GM19452 (cell line): ENCODE results near the gene EPN2.

Experiments
- ATAC-seq: cut with Tn5 transposase; IDR thresholded peaks from one replicate; pipeline ENCODE4 v1.9.1; 2021; ENCODE audit not compliant: unreplicated experiment

The EPN2 gene

GRCh38 chr17:19238167-19238505, 970 bp downstream of the EPN2 start:
- ATAC-seq, result no peak

DNA sequence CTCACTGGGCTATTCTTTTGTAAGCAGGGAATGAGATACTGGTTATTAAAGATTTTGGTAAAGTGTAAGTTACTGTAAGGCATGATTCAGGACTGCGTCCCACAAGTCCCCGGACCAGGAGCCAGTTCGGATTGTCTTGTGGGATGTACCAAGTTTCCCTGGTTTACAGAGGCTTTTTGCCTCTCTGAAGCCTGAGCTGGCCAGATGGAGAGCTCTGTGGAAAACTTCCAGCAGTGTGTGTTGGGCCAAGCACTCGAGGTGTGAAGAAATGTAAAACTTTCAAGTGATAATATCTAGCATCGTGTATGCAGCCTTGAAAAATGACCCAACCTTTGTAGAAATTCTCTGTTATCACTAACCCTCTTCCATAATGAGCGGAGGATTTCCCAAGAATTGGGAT, 2.4 kb downstream of the EPN2 start:
- ATAC-seq, result no peak

DNA sequence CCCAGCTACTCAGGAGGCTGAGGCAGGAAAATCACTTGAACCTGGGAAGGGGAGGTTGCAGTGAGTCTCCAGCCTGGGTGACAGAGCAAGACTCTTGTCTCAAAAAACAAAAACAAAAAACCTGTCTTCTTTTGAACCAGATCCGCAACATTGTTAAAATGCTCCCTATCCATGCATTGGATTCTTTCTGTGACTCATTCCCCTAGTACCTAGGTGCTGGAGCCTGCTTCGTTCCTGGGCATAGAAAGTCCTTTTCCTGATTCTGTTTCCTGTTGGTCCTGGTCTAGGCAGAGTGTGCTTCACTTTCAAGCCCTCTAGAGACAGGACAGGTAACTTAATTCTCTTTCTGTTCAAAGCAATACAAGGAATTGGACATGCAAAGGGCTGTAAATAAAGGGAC, 5.2 kb downstream of the EPN2 start:
- ATAC-seq, result no peak

DNA sequence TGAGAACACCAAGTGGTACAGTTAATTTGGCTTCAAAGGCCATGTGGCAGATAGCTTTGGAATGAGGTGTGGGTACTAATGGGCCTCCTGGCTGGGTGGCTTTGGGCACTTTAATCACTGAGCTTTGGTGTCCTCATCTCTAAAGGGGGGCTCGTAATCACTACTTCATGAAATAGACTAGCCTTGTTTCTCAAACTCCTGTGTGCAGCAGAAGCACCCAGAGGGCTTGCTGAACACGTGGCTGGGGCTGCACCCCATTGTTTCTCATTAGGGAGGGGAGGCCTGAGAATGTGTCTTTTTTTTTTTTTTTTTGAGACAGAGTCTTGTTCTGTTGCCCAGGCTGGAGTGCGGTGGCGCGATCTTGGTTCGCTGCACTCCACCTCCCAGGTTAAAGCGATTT, 5.8 kb downstream of the EPN2 start:
- ATAC-seq, result no peak

- no peak for ATAC-seq
Observed at GRCh38 chr17:19243838-19244237, 6.7 kb downstream of the EPN2 start.

GRCh38 chr17:19244357-19244756, 7.2 kb downstream of the EPN2 start:
- ATAC-seq, result no peak

DNA sequence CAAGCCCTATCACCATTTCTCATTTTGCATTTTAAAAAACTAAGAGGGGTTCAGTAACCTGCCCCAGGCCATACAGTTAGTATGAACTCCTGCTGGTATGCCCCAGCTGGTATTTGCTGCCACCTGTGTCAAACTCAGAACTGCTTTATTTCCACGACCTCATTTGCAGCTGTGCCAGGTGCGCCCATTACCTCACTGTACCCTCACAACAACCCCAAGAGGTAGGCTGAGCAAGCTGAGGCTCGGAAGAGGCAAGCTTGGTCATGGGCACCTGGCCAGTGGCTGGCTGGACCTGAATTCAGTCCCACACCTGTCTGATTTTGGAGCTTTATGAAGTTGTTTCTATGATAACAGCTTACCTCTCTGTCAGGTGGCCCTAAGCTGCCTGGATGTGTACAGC, 7.6 kb downstream of the EPN2 start:
- ATAC-seq, result no peak

GRCh38 chr17:19247473-19247872, 10.3 kb downstream of the EPN2 start:
- ATAC-seq, result no peak

DNA sequence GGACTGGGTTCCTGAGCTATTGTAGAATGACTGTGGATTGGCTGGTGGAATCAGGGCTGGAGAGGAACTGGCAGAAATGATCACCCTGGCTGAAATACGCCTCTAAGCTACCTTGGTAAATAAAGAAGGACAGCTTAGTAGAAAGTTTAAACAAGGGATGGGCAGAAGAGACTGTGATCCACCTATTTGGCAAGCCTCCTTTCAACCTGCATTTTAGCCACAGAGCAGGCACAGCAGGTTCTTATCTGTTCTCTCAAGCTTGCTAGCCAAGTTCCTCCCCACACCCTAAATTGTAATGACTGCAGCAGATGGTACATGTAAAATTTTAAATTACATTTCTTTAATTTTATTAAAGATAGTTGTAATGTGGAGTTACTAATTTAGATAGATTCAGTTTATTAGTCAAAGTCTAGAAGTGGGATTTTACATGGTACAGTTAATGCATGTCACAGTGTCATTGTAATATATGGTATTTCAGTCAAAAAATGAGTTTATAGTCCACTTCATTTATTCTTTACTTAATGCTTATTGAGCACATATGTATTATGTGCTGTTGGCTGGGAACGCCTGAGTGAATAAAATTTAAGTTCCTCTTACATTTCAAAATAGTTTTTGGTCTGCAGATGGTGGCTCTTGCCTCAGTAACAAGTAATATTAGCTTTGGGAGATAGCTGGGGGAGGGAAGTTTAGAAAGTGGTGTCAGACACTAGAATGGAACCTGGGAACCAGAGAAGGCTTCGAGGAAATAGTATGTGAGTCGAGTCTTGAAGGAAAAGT, 11.2 kb downstream of the EPN2 start:
- ATAC-seq, result no peak

DNA sequence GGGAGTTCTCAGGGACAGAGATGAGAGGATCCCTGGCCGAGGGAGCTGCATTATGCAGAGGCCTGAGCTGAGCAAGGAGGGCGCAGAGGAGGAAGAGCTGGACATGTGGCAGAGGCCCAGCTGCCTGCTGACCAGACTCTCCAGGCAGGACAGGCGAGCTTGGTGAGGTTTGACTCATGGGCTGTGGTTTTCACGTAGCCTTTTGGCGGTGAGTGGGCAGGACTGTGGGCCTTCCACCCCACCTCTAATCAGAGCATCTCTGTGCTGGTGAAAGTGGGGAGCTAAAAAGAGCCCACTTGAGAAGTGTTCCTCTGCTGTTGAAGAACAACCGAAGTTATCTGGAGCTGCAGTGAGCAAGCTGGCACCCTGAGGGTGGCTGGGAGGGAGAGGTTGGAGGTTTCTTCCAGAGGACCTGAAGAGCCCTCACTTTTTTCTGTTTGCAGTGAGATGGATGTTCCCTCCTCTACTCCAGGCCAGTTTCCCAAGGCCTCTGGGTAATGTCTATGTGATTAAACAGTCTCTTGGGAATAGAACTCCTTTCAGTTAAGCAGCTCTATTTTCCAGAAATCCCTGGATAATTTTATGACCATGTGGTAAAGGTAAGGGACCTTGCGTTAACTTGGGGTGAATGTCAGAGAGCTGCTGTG, 11.9 kb downstream of the EPN2 start:
- no peak for ATAC-seq

DNA sequence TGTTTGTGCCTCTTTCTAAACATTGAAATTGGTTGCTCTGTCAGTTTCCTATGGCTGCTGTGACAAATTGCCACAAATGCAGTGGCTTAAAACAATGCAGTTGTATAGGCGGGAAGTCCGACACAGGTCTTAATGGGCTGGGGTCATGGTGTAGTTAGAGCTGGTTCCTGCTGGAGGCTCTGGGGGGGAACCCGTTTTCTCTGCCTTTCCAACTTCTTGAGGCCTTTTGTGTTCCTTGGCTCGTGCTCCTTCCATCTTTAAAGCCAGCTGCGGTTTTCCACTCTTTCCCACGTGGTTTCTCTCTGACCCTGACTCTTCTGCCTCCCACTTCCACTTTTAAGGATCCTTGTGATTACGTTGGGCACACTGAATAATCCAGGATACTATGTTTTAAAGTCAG, 12.5 kb downstream of the EPN2 start:
- no peak for ATAC-seq

DNA sequence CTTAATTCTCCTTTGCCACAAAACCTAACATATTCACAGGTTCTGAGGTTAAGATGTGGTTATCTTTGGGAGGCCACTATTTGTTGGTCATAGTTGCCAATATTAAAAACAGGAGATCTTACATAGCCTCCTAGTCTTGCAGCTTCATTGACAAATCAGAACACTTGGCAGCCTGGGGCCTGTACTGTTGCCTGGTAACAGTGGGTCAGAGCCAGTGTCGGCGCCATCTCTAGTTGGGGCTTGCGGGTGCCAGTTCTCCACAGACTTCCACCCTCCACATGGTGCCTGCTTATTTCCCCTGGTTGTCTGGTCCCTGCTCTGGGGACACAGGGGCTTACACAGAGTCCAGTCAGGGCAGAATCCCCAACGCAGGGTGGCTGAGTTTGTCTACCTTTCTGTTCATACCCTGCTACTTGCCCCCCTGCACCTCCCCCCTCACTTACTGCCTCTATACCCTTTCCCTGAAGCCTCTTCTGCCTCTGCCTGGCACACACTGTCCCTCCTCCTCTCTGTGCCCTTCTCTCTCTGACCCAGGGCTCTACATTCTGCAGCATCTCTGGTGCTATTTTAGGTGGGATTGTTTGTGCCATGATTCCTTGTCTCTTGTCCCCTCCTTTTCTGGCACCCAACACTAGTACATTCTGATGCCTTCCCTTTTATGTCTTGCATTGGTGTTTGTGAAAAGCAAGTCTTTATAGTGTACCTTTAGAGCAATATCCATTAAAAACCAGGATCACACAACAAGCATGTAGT, 13.4 kb downstream of the EPN2 start:
- no peak for ATAC-seq

GRCh38 chr17:19253112-19253511, 15.9 kb downstream of the EPN2 start:
- ATAC-seq, result no peak

DNA sequence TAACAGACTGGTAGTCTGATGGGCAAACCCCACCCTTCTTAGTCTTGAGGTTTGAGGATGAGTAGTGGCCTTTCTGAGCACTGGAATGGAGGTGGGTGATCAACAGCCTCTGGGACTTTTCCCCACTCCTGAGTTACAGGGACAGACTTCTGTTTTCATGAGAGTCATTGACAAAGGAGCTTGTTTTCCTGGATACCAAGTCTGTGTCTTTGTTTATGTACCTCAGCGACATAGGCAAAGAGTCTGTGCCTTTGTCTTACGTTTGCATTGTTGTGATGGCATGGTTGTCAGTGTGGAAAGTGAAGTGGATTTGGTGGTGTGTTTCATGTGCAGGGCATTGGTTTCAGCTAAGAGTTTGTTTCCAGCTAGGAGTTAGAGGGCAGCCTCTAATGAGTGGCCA, 17.5 kb downstream of the EPN2 start:
- no peak for ATAC-seq

GRCh38 chr17:19255279-19255678, 18.1 kb downstream of the EPN2 start:
- no peak for ATAC-seq

DNA sequence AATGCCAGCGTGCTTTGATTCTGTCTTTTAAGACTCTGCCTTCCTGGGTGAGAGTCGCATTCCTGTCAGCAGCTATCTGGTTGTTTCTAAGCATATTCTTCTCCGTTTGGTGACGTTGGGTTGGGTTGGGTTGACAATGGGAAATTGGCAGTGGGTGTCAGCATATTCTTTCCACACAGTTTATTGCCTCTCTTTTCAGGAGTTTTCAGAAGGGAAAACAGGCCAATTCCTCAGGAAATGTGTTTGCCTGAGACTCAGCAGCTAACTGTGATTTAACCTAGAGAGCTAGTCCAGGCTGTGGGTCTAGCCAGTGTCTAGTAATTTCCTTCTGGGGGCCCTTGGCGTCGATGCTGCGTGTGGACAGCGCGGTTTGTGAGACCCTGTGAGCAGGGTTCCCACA, 21.2 kb downstream of the EPN2 start:
- no peak for ATAC-seq

DNA sequence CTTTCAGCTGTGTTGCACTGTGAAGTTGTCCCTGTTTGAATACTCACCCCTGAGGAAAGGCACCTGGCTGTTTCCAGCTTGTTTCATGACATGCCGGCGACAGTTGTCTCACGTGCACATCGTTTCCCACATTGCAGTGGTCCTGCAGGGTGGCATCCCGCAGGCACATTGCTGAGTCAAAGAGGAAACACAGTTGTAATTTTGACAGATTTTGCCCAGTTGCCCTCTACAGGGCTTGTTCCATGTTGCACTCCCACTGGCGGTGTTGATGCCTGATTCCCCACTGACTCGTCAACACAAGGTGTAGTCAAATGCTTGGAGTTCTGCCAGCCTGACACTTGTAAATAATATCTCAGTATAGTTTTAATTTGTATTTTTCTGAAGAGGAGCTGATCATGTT, 23.8 kb downstream of the EPN2 start:
- no peak for ATAC-seq

DNA sequence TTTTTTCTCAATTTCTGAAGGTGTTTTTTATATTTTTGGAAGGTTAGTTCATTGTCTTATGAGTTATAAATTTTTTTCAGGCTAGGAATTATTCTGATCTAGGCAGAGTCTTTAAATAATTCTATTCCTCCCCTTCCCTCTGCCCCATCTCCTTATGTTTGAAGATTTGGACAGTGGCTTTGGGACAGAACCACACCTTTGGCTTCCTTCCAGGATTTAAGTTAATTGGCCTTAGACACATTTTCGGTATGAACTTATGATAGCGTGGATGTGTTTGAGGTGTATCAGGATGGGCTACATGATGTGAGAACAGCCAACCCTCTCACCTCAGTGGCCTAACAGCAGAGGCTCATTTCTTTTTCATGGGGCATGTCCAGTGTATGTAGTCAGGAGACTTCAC, 24.3 kb downstream of the EPN2 start:
- ATAC-seq, result no peak

DNA sequence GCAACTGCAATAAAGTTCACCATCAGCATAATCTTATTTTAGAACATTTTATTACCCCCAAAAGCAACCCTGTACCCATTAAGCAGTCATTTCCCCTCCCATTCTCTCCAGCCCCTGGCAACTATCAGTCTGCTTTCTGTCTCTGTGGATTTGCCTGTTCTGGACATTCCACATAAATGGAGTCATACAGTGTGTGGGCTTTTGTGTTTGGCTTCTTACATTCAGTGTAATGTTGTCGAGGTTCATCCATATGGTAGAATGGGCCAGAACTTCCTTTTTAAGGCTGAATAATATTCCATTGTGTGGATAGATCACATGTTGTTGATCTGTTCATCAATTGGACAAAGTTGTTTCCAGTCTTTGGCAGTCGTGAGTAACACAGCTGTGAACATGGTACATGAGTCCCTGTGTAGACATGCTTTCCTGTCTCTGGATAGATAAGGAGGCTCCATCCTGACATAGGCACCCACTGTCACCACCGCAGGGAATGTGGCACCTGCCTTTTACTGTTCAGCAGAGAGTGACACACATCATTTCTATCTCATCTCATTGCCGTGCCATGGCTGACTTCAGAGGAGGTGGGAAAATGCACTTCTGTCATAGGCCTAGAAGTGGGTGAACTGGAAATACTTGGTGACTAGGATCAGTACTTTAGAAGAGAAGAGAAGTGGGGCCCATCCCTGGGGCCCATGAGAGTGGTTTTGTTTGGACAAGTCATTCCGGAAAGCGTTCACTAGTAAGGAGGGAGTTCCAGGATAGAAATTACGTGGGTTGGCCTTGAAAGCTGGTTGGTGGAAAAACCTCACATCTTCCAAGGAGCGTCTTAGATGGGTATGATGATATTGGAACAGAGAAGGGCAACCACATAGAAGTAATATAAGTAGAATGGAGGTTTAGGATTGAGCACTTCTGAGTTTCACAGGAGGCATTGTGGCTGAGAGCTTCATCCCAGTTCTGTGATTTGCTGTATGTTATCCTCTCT, 25.8 kb downstream of the EPN2 start:
- no peak for ATAC-seq

DNA sequence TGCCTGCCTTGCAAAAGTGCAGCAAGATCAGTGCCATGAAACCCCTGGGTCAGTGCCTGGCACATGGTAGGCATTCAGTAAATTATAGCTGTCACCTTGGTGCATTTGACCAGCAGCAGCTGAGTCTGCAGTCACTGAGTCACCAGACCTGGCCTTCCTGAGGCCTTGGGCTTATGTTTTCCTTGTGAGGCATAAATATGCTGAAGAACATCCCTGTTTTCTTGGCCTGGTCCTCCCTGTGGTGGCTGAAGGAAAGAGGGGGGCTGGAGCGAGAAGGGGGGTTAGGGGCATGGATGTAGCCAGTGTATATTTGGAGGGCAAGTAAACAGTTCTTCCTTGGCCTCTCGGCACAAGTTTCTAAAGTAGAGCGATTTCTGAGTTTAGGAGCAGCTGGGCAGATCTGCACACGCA, 26.5 kb downstream of the EPN2 start:
- no peak for ATAC-seq

DNA sequence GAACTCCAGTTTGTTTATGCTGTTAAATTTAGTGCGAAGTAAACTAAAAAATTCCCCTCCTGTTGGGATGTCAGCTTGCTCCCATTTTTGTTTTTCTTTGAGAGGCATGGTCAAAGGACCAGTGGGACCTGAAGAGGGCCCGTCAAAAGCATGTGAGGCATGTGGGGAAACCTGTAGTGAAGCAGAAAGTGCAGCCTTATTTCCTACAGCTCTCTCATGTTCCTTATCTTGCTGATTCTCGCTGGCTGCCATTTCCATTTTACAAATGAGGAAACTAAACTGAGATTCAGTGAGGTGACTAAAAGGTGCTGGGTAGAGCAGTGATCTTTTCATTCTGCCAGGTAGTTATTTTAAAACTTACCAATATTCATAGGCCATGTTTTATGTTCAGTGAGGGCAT, 27.1 kb downstream of the EPN2 start:
- no peak for ATAC-seq
